SIG-M5 (cell line): Measurements from ENCODE around the gene MTMR4.
"Not testable (repeated sequence)": the region's sequence is repeated elsewhere in the genome, so short reads cannot be mapped to it uniquely, and the experiment has no call there.

Source experiments
- DNase-seq: peaks from one replicate; lab custom pipeline; 2025; lab: John Stamatoyannopoulos, UW

The MTMR4 gene

DNA sequence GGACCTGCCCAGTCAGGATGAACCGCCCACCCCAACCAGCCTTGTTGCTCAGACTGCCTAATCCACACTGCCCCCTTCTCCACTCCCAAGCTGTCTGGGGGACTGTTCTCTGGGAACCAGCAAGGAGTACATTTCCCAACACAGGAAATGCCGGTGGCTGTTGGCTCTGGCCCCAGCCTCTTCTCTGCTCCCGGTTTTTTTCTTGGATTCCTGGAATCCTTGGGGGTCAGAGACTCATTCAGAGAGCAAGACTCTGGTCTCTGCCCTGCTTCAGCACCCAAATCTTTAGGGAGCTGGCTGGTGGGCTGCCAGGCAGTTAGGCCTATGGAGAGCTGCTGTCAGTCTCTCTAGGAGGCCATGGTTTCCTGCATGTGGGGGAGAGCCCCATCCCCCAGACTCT is 10.8 kb upstream of the MTMR4 start:
- no peak for DNase-seq

DNA sequence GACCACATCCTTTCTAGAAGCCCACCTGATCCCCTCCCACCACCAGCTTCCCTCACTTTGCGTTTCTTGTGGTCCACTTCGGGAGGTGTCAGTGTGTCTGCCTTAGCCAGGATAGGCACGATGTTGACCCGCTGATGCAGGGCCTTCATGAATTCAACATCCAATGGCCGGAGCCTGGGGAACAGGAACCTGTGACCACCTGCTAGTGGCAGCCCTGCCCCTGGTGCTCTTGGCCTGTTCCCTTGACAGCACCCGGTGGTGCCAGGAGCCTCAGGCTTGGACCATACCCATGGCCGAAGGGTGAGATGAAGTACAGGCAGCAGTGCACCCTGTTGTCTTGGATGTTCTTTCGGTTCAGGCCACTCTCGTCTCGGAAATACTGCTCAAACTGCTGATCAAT is 7.2 kb upstream of the MTMR4 start:
- no peak for DNase-seq

GRCh38 chr17:58520843-58521430 is 6.5 kb upstream of the MTMR4 start:
- DNase-seq, result no peak

DNA sequence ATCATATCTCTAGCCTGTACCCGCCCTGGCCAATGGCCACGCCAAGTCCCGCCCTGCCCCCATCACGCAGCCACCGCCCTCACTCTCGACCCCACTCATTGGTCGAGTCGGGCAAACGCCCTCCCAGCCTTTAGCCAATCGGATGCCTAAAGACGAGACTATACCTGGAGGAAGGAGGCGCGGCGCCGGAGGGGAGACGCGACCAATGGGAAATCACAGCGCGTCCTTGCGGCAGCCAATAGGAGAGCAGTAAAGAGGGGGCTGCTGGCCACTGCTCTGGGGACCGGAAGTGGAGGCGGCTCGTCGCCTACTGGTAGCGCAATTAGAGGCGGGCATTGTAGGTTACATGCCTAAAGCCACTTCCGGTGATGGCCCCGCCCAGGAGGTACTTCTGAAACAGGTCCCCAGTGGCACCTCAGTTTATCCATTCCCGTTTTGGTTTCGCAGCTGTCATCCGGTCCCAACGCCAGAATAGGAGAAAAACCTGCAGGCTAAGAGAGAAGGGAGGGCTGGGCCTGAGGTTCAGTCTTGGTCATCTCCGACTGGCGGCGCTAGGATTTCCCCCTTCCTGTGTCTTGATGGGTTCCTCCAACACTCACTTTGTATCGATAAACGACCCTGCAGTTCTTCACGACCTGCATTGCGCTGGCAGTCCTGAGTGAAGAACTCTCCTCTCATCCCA is 3.6 kb upstream of the MTMR4 start:
- peak; percentile 99 for DNase-seq

- no peak for DNase-seq
These were observed 3.0 kb upstream of the MTMR4 start for GRCh38 chr17:58517378-58517927.

- no peak for DNase-seq
These were observed 2.4 kb upstream of the MTMR4 start for GRCh38 chr17:58516644-58517377.

DNA sequence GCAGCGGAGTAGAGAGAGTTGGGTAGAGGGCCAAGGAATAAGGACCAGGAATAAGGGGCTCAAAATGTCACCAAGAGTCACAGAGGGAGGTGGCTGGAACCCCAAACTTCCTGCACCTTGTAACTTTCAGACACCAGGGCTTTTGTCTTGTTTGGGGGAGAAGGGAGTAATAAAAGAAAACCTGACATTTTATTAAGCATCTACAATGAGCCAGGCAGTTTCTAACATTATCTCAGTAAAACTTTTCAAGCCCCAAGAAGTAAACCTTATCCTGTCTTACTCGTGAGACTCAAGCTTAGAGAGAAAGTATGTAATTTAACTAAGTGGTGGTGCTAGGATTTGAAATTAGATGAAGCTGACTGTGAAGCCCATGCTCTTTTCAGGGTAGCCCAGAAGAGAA is 848 bp upstream of the MTMR4 start:
- DNase-seq, result no peak

GRCh38 chr17:58514770-58515157 is 326 bp upstream of the MTMR4 start:
- DNase-seq, result no peak

- no peak for DNase-seq
These were observed 1.0 kb downstream of the MTMR4 start for GRCh38 chr17:58513267-58513964.

GRCh38 chr17:58510075-58510474 is 4.4 kb downstream of the MTMR4 start:
- DNase-seq, result no peak

- DNase-seq, result no peak
These were observed 5.9 kb downstream of the MTMR4 start for GRCh38 chr17:58508341-58509067.

DNA sequence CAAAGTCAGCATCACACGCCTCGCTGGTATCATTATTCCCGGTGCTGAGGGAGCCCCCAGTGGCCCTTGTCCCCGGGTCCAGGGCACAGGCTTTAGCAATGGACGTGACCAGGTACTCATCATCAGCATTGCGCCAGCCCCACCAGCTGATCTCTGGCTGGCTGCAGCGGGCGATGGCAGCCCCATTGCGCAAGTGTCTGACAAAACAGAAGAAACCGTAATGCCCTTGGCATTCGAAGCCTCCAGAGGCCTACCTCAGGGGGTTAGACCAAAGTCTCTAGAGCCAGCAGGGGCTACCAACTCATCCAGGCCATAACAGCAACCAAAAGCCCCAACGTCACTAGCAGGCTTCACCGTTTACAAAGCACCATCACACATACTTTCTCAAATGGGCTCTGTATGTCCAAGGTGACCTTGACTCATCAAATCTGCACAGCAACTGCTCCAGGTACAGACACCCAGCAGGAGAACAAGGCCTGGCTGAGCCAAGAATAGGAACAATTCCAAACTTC is 7.3 kb downstream of the MTMR4 start:
- no peak for DNase-seq

GRCh38 chr17:58506354-58507080 is 7.9 kb downstream of the MTMR4 start:
- no peak for DNase-seq

DNA sequence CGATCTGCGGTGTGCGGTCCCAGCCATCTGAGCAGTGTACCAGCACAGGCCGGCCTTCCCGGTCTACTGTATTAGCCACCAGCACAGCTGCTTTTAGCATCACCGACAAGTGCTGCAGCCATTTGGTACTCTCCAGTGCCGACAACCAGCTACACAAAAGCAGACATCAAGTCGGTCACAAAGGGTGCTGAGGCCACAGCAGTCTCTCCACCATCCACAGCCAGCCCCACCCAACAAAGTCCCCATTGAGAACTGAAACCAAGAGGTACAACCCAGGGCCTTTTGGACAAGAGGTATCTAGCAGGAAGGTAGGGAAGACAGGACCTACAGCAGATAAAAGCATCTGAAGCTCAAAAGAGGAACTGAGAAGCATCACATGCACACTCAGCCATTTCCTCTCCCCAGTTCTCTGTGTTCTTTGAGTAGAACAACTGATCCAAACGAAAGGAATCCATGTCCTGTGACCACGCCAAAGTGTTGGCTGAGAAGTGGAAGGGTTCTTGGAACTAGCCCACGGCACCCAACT is 9.5 kb downstream of the MTMR4 start:
- DNase-seq, result no peak

GRCh38 chr17:58503866-58504265 is 10.6 kb downstream of the MTMR4 start:
- DNase-seq, result no peak

- DNase-seq, result not testable (repeated sequence)
These were observed 11.3 kb downstream of the MTMR4 start for GRCh38 chr17:58503134-58503533.

- no peak for DNase-seq
These were observed 13.0 kb downstream of the MTMR4 start for GRCh38 chr17:58501451-58501850.

- no peak for DNase-seq
These were observed 16.1 kb downstream of the MTMR4 start for GRCh38 chr17:58498177-58498828.

GRCh38 chr17:58493506-58493905 is 20.9 kb downstream of the MTMR4 start:
- no peak for DNase-seq
